ENCODE measurements around the gene ZNF827. TPM values are rescaled to one million over a fixed set of nuclear protein-coding genes. Genes with fewer than 3 reads are reported as not detected.

The ZNF827 gene
- total RNA-seq, 1 experiment from 2014 or later = 29.4 TPM

DNA sequence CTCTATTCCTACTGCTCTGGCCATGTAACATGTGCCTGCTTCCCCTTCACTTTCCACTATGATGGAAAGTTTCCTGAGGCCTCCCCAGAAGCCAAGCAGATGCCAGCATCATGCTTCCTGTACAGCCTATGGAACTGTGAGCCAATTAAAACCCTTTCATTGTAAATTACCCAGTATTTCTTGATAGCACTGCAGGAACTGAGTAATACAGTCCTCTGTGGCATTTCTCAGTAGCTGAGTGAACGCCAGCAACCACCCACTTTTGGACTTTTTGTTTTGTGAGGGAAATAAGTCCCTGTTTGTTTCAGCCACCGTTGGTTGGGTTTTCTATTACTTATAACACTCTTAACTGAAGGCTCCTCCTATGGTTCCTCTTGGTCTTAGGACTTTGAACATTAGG is 154.6 kb downstream of the ZNF827 start:
- H2BK120ac ChIP-seq (ENCODE audit: low read depth, low read length, poor library complexity, severe bottlenecking) = no peak overlapping the region
- no peak overlapping the region for H4K5ac ChIP-seq (ENCODE audit: insufficient read length, low read depth, low read length)
- peaks cover 10 to 16% of the 10 kb centered on the region in 2 experiments for H3K4me1 Mint-ChIP-seq
- H3K4me1 ChIP-seq (ENCODE audit: insufficient read depth, low read length) = no peaks in the 10 kb centered on the region; the same call in 1 of the 2 replicates
- H3K27ac ChIP-seq (ENCODE audit: insufficient read length, low read depth, low read length) = no peak overlapping the region
- H3K4me2 ChIP-seq (ENCODE audit: insufficient read depth, insufficient read length, low read length) = no peak overlapping the region
- no peak overlapping the region for H3K23ac ChIP-seq (ENCODE audit: insufficient read length, low read depth, low read length)
- no peak overlapping the region for H4K8ac ChIP-seq (replicated peaks; ENCODE audit: insufficient read length, low read depth, low read length)
- no peak overlapping the region for H3K14ac ChIP-seq (ENCODE audit: insufficient read depth, low read length)
- no peaks in the 10 kb centered on the region for H4K20me1 ChIP-seq (ENCODE audit: control insufficient read depth, insufficient read depth, insufficient read length)
- H3K4me3 Mint-ChIP-seq = no peak overlapping the region
- no peak overlapping the region for H2BK12ac ChIP-seq (ENCODE audit: insufficient read length, low read depth, low read length)
- no peak overlapping the region for H3K18ac ChIP-seq (ENCODE audit: insufficient read length, low read depth, low read length)
- no peak overlapping the region for H2AK5ac ChIP-seq (ENCODE audit: insufficient read length, low read length)
- no peaks in the 10 kb centered on the region for H3K23me2 ChIP-seq (ENCODE audit: insufficient read length, low read depth, low read length, poor library complexity, severe bottlenecking)
- WGBS (ENCODE audit: extremely low coverage, insufficient read length, low lambda C conversion rate) = no CpG with 5 or more reads among the region's 2 CpGs
- H3K27ac Mint-ChIP-seq = no peak overlapping the region
- no peaks in the 10 kb centered on the region for H3K9me3 Mint-ChIP-seq
- H3K79me2 ChIP-seq (ENCODE audit: insufficient read depth, low read length) = no peaks in the 10 kb centered on the region
- TF ChIP-seq, protein P1, sequence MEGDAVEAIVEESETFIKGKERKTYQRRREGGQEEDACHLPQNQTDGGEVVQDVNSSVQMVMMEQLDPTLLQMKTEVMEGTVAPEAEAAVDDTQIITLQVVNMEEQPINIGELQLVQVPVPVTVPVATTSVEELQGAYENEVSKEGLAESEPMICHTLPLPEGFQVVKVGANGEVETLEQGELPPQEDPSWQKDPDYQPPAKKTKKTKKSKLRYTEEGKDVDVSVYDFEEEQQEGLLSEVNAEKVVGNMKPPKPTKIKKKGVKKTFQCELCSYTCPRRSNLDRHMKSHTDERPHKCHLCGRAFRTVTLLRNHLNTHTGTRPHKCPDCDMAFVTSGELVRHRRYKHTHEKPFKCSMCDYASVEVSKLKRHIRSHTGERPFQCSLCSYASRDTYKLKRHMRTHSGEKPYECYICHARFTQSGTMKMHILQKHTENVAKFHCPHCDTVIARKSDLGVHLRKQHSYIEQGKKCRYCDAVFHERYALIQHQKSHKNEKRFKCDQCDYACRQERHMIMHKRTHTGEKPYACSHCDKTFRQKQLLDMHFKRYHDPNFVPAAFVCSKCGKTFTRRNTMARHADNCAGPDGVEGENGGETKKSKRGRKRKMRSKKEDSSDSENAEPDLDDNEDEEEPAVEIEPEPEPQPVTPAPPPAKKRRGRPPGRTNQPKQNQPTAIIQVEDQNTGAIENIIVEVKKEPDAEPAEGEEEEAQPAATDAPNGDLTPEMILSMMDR (conservative IDR thresholded peaks at IDR 0.05) = no peak
- H3K9ac ChIP-seq (ENCODE audit: extremely low read depth, insufficient read length, low read length) = no peak overlapping the region
- peaks cover 33 to 54% (median 34%) of the 10 kb centered on the region in 3 experiments for H3K36me3 Mint-ChIP-seq (ENCODE audit: insufficient read depth in 1 of 3, low read depth in 3 of 3)
- no peak for DNase-seq
- H3T11ph ChIP-seq (ENCODE audit: low read length) = no peak overlapping the region
- H3K56ac ChIP-seq (ENCODE audit: insufficient read length, low read depth, low read length) = no peak overlapping the region
- no peaks in the 10 kb centered on the region for H3K79me1 ChIP-seq (ENCODE audit: insufficient read depth, low read depth, low read length, poor library complexity, severe bottlenecking)
- H2BK15ac ChIP-seq (ENCODE audit: low read depth, low read length) = no peak overlapping the region
- no peaks in the 10 kb centered on the region for H3K27me3 Mint-ChIP-seq (ENCODE audit: low read depth)
- H2BK20ac ChIP-seq (ENCODE audit: low read depth, low read length, poor library complexity, severe bottlenecking) = no peak overlapping the region
- H2AFZ ChIP-seq (ENCODE audit: low read length) = no peak overlapping the region
- no peak overlapping the region for H4K91ac ChIP-seq (ENCODE audit: insufficient read length, low read depth, low read length)
- no peaks in the 10 kb centered on the region for H3K9me3 ChIP-seq (ENCODE audit: control insufficient read depth, low read depth, low read length)
- H2BK5ac ChIP-seq (ENCODE audit: insufficient read length, low read length) = no peak overlapping the region
- H3K27me3 ChIP-seq (ENCODE audit: insufficient read depth, low read length) = no peaks in the 10 kb centered on the region
- H3K4ac ChIP-seq (ENCODE audit: low read depth, low read length) = no peak overlapping the region

Data from H9 (cell line).